Dendritic cell treated with granulocyte-macrophage colony-stimulating factor and Interleukin-4, amounts not matched to agents 40 ng/mL and 50 ng/mL, for 4 days (primary cell): ENCODE data around the gene SCP2.

Experiments
- H3K27ac Mint-ChIP-seq: one replicate; pipeline ENCODE4 v1.8.0; 2022; ENCODE audit warnings: mild to moderate bottlenecking, mixed read lengths
- H3K27me3 Mint-ChIP-seq: one replicate; pipeline ENCODE4 v1.8.0; 2022; ENCODE audit warnings: mild to moderate bottlenecking, mixed read lengths
- H3K36me3 Mint-ChIP-seq: one replicate; pipeline ENCODE4 v1.8.0; 2022; ENCODE audit warnings: low read depth, mixed read lengths
- H3K4me1 Mint-ChIP-seq: one replicate; pipeline ENCODE4 v1.8.0; 2022; ENCODE audit warnings: low read depth, mixed read lengths
- H3K4me3 Mint-ChIP-seq: one replicate; pipeline ENCODE4 v1.8.0; 2022; ENCODE audit warnings: mild to moderate bottlenecking, moderate library complexity, mixed read lengths
- H3K9me3 Mint-ChIP-seq: one replicate; pipeline ENCODE4 v1.8.0; 2022; ENCODE audit warnings: mixed read lengths
- intact Hi-C: fragments of 100-400 bp; cut with micrococcal nuclease; formaldehyde crosslinking; loops from one replicate; pipeline ENCODE4 v1.15.0; 2022

Gene SCP2, protein sequence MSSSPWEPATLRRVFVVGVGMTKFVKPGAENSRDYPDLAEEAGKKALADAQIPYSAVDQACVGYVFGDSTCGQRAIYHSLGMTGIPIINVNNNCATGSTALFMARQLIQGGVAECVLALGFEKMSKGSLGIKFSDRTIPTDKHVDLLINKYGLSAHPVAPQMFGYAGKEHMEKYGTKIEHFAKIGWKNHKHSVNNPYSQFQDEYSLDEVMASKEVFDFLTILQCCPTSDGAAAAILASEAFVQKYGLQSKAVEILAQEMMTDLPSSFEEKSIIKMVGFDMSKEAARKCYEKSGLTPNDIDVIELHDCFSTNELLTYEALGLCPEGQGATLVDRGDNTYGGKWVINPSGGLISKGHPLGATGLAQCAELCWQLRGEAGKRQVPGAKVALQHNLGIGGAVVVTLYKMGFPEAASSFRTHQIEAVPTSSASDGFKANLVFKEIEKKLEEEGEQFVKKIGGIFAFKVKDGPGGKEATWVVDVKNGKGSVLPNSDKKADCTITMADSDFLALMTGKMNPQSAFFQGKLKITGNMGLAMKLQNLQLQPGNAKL

DNA sequence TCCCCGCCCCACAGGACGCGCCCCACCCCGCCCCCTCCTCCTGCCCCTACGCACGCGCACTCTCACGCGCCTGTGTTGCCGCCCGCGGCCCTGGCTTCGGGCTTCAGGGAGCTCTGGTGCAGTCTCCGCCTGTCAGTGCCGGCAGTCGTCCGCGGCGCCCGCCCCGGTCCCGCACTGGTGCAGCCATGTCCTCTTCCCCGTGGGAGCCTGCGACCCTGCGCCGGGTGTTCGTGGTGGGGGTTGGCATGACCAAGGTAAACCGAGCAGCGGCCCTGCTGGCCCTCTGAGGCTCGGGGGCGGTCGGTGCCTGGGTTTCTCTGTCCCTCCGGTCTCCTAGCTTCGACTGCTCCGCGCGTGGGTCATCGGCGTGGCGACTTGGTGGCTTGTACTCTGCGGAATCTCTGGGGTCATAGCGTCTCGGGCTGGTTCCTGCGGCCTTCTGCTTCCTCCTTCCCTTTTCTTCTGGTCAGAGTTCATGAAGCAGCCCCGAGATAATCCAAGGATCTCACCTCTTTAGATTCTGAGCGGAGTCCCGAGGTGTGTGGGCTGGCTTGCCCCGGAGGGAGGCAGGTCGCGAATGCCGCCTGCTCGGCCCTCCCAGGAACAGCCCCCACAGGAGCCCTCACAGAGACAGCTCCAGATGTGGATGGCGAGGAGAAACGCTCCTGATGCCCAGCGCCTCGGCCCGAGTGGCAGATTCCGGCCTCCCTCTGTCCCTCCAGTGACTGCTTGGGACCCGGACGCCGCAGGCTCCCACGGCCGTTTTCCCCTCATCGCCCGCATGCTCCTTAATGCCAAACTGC is at the start of gene SCP2:
Gene SCP2, plus strand, starts transcription at position 65 of the 803 bp plus-strand sequence. Its CDS starts 121 bp downstream, at position 186.
- peaks cover 15% of the 10 kb centered on the region for H3K36me3 Mint-ChIP-seq
- H3K4me1 Mint-ChIP-seq = peaks cover 22% of the 10 kb centered on the region

DNA sequence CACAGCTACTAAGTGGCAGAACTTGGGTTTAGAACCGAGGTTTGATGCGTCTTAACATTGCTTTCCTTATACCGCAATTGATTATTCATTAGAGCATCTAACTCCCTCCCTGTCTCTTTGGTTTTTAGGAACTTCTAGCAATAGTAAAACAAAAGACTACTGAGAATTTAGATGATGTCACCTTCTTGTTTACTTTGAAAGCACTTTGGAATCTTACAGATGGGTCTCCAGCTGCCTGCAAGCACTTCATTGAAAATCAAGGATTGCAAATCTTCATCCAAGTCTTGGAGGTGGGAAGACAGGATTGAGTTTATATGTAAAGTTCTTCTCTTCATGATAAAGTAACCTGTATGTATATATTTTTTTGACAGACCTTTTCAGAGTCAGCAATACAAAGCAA is 49.5 kb upstream of the SCP2 start:
- intact Hi-C loops = no loop called here
- no peak overlapping the region for H3K4me3 Mint-ChIP-seq
- no peaks in the 10 kb centered on the region for H3K9me3 Mint-ChIP-seq
- no peaks in the 10 kb centered on the region for H3K4me1 Mint-ChIP-seq
- H3K36me3 Mint-ChIP-seq = no peaks in the 10 kb centered on the region
- H3K27ac Mint-ChIP-seq = no peak overlapping the region
- peaks cover 1% of the 10 kb centered on the region for H3K27me3 Mint-ChIP-seq

More for the DNA sequence above, at the start of gene SCP2:
- peaks cover 18% of the 10 kb centered on the region for H3K27me3 Mint-ChIP-seq
- peak within 1 kb of the TSS; percentile 73 for H3K4me3 Mint-ChIP-seq
- no peaks in the 10 kb centered on the region for H3K9me3 Mint-ChIP-seq
- intact Hi-C loops = no loop called here
- peak within 1 kb of the TSS; percentile 92 for H3K27ac Mint-ChIP-seq

DNA sequence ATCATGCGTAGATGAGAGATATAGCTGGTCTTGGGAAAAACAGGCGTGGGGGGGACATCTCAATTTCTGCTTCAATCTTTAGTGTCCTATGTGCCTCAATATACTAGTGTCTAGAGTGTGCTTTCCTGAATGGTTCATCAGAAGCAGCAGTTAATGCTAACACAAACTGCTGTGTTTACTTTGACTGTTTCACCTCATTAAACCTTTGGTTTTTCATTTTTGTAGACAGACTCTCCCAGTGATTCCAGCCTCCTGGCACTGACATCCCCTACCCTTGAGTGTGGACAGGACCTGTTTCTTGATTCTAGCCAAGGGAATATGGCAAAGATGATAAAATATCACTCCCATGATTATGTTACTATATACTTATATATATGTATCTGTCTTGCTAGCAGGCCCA is 46.9 kb upstream of the SCP2 start:
- Mint-ChIP-seq H3K27ac (no peak overlapping the region), H3K9me3 (no peaks in the 10 kb centered on the region), H3K27me3 (no peaks in the 10 kb centered on the region), H3K36me3 (no peaks in the 10 kb centered on the region), H3K4me3 (no peak overlapping the region), H3K4me1 (no peaks in the 10 kb centered on the region)
- intact Hi-C loops = no loop called here

DNA sequence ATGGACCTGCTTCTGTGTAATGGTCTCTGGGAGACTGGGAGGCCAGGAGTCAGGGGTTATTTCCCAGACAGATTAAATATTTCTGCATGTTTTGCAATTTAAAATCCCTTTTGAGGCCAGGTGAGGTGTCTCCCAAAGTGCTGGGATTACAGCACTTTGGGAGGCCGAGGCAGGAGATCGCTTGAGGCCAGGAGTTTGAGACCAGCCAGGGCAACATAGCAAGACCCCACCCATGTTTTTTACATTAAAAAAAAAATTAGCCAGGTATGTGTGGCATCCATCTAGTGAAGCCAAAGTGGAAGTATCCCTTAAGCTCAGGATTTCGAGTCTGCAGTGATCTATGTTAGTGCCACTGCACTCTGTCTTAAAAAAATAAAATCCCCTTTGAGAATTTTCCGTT is 39.6 kb upstream of the SCP2 start:
- no peaks in the 10 kb centered on the region for H3K4me1 Mint-ChIP-seq
- intact Hi-C loops = no loop called here
- H3K36me3 Mint-ChIP-seq = no peaks in the 10 kb centered on the region
- no peaks in the 10 kb centered on the region for H3K27me3 Mint-ChIP-seq
- H3K9me3 Mint-ChIP-seq = no peaks in the 10 kb centered on the region
- no peak overlapping the region for H3K27ac Mint-ChIP-seq
- no peak overlapping the region for H3K4me3 Mint-ChIP-seq

DNA sequence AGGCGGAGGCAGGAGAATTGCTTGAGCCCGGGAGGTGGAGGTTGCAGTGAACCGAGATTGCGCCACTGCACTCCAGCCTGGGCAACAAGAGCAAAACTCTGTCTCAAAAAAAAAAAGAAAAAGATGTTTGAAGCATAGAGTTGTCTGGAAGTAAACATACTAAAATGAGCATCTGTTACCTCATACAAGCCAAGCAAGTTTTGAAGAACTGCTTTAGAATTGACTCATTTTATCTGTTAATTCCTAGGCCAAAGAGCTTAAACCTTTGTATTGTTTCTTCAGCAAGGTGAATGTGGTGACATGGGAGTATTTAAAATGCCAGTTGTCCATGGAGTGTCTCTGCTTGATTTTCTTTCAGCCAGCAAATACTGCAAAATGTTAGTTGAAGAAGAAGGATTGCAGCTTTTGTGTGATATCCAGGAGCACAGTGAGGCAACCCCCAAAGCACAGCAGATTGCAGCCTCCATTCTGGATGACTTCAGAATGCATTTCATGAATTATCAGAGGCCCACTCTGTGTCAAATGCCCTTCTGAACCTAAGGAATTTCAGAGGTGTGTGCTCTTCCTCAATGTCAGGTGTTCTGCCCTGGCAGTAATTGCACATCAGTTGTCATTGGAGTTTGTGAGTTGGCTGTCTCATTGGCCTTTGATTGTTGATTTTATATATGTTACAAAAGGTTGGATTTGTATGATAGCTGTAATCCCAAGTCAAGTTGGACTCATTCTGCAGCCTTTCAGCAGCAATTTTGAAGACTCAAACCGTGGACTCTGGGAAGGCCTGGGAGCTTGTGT is 34.5 kb upstream of the SCP2 start:
- Mint-ChIP-seq H3K27me3 (no peaks in the 10 kb centered on the region), H3K9me3 (no peaks in the 10 kb centered on the region), H3K4me1 (no peaks in the 10 kb centered on the region), H3K36me3 (no peaks in the 10 kb centered on the region), H3K27ac (no peak overlapping the region), H3K4me3 (no peak overlapping the region)
- intact Hi-C loops = no loop called here

DNA sequence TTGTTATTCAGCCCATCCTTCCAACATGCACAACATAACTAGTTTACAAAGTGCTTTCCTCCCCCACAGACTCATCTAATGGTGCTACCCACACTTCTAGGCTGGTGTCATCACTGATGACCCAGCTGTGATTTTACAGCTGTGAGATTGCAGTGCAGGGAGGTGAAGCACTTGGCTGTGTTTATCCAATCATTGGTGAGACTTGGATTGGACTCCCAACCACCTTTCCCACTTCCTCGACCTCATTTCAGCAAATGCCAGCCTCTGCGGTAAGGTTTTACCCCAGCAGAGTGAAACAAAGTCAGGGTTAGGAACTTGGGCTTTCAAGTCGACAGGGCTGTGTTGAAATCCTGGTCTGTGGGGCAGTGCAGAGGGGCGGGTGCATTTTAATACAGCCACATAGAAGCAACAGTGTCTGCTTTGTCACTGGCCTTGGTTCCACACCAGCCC is 27.6 kb upstream of the SCP2 start:
- no peak overlapping the region for H3K27ac Mint-ChIP-seq

DNA sequence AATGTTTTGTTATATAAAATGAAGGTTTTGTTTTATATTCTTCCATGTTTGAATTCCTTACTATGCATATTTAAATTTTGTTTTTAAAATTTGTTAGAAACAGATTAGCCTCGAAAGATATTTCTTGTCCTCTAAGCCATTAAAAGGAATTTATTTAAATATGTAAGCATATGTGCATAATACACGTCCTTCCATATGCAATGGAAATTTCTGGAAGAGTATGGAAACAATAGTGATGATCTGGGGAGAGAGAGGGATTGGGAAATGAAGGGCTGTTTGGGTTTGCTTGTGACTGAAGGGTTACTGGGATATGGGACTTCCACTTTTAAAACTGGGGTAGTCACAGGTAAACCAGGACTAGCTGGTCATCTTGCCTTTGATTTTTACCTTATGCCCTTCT is 26.7 kb upstream of the SCP2 start:
- intact Hi-C loops = no loop called here
- no peaks in the 10 kb centered on the region for H3K4me1 Mint-ChIP-seq
- no peaks in the 10 kb centered on the region for H3K36me3 Mint-ChIP-seq
- no peaks in the 10 kb centered on the region for H3K27me3 Mint-ChIP-seq
- no peak overlapping the region for H3K27ac Mint-ChIP-seq
- H3K4me3 Mint-ChIP-seq = no peak overlapping the region
- H3K9me3 Mint-ChIP-seq = no peaks in the 10 kb centered on the region

More for the DNA sequence above, 27.6 kb upstream of the SCP2 start:
- H3K4me1 Mint-ChIP-seq = no peaks in the 10 kb centered on the region
- H3K36me3 Mint-ChIP-seq = no peaks in the 10 kb centered on the region
- intact Hi-C loops = no loop called here
- no peaks in the 10 kb centered on the region for H3K27me3 Mint-ChIP-seq
- H3K4me3 Mint-ChIP-seq = no peak overlapping the region
- H3K9me3 Mint-ChIP-seq = no peaks in the 10 kb centered on the region

DNA sequence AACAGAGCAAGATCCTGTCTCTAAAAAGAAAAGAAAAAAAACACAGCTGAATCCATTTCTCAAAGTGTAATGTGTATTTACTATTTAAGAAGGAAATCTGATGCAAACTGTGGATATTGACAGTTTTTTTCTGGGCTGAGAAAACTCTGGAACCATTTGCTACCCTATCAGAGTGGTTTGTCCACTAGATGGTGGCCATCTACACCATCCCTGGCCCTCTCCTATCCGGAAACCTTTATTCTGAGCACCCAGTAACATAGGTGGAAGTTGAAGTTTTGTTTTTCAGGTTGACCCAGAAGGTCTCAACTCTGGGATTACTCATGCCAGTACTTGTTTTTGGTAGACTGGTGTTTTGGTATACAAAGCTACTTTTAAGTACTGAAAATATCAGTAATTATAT is 25.7 kb upstream of the SCP2 start:
- no peaks in the 10 kb centered on the region for H3K27me3 Mint-ChIP-seq
- no peaks in the 10 kb centered on the region for H3K4me1 Mint-ChIP-seq
- no peak overlapping the region for H3K4me3 Mint-ChIP-seq
- no peaks in the 10 kb centered on the region for H3K9me3 Mint-ChIP-seq
- H3K36me3 Mint-ChIP-seq = no peaks in the 10 kb centered on the region
- H3K27ac Mint-ChIP-seq = no peak overlapping the region
- intact Hi-C loops = no loop called here

DNA sequence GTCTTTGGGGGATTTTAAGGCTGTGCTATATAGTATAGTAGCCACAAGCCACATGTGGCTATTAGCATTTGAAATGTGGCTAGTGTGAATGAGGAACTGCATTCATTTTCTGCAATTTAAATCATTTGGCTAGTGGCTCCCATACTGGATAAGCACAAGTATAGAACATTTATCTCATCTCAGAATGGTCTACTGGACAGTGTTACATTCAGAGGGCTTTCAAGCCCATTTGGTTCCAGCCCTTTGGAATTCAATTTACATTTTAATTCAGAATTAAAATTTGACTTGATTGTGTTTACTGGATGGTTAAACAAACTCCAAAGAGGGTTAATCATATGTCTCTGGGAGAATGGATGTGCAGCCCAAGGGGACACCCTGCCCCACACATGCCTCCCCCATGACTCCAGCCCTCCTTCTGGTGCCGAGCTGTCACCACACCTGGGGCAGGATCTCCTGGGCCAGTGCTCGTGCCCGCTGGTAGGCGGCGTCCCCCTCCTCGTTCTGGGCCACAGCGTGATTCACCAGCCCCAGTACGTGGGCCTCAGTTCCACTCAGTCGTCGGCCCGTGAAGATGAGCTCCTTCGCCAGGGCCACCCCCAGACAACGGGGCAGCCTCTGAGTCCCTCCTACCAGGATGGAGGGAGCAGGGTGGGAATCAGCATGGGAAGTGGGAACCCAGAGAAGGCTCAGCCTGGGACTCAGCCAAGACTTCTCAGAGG is 22.7 kb upstream of the SCP2 start:
- intact Hi-C loops = no loop called here
- no peak overlapping the region for H3K27ac Mint-ChIP-seq
- no peaks in the 10 kb centered on the region for H3K9me3 Mint-ChIP-seq
- H3K27me3 Mint-ChIP-seq = no peaks in the 10 kb centered on the region
- no peak overlapping the region for H3K4me3 Mint-ChIP-seq
- H3K36me3 Mint-ChIP-seq = no peaks in the 10 kb centered on the region
- H3K4me1 Mint-ChIP-seq = no peaks in the 10 kb centered on the region

DNA sequence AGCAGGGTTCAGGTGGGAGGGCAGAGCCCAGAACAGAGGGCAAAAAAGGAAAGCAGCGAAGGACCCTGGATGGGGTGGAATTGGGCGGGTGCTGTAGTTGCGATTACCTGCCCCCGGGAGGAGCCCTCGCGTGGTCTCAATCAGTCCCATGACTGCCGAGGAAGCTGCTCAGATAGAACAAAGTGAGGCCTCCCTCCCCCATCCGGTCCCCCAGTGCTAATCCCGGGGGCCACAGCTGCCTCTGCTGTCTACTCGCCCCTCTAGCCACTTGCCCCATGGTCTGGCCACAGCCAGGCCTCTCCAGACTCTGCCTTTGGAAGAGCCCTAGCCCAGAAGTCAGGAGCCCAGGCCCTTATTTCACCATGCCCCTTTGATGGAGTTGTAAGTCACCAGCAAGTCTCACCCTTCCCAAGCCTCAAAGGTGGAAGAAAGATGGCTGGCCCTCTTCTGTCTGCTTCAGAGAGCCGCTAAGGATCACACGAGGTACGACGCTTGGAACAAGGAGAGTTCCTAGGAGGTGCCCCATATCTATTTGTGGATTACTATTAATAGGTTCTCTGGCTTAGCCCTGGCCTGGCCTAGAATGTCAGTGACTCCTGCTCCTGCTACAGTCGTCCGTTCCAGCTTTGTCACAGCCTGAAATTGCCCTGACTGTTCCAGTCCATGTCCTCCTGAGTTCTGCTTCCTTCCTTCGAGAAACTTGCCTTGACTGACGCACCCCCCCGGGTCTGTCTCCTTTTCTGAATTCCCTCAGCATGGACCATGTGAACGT is 22.0 kb upstream of the SCP2 start:
- no peaks in the 10 kb centered on the region for H3K4me1 Mint-ChIP-seq
- H3K36me3 Mint-ChIP-seq = no peaks in the 10 kb centered on the region
- no peaks in the 10 kb centered on the region for H3K9me3 Mint-ChIP-seq
- no peaks in the 10 kb centered on the region for H3K27me3 Mint-ChIP-seq
- H3K4me3 Mint-ChIP-seq = no peak overlapping the region
- no peak overlapping the region for H3K27ac Mint-ChIP-seq
- intact Hi-C loops = no loop called here

DNA sequence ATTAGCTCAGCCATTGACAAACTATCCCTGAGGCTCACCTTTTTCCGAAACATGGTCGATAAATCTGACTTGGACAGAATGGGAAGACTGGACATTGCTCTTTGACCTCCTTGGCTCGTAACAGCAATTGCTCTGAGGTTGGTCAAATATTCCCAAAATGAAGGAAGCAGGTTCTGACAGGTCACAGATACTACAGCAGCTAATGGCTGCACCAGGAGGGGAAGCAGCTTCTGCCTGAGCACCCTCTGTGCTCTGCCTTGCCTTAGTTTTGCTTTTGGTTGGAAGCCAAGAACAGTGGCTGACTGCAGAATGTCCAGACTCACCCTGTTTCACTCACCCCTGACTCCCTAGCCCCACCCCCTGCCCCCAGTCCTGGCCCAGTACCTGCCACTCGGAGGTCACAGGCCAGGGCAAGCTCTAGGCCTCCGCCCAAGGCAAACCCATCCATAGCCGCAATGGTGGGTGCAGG is 20.9 kb upstream of the SCP2 start:
- Mint-ChIP-seq H3K4me3 (no peak overlapping the region), H3K27me3 (no peaks in the 10 kb centered on the region), H3K9me3 (no peaks in the 10 kb centered on the region), H3K4me1 (no peaks in the 10 kb centered on the region), H3K27ac (no peak overlapping the region), H3K36me3 (no peaks in the 10 kb centered on the region)
- intact Hi-C loops = no loop called here

DNA sequence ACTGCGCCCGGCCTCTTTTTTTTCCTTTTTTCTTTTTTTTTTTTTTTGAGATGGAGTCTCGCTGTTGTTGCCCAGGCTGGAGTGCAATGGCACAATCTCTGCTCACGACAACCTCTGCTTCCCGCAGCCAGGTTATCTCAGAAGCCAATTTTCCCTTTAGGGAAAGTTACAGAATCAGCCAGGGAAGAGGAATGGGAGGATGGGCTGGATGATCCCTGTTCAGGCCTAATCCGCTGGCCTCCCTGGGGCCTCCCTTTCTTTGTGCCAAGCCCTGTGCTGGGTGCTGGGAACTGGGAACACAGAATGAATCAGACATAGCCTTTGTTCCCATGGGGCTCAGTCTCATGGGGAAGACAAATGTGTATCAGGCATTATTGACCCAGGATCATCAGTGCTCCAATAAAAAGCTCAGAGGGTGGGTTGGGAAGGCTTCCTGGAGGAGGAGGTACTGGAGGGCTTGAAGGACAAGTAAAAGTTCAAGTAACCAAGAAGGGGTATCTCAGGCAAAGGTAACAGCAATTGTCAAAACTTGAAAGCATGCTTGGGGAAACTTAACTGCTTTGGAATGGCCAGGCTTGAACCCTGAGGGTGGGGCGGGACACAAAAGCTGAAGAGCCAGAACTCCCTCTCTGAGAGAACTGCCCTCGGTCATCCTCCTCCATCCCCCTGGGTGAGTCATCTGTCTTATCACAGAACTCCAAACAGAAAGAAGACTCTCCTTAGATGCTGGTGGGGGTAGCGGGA is 19.8 kb upstream of the SCP2 start:
- no peaks in the 10 kb centered on the region for H3K27me3 Mint-ChIP-seq
- intact Hi-C loops = no loop called here

More for the DNA sequence above, 19.8 kb upstream of the SCP2 start:
- H3K4me1 Mint-ChIP-seq = no peaks in the 10 kb centered on the region
- no peak overlapping the region for H3K4me3 Mint-ChIP-seq
- H3K27ac Mint-ChIP-seq = no peak overlapping the region
- no peaks in the 10 kb centered on the region for H3K9me3 Mint-ChIP-seq
- H3K36me3 Mint-ChIP-seq = no peaks in the 10 kb centered on the region
